Measurements from ENCODE around the gene PAIP1.
"Not testable (repeated sequence)": the region's sequence is repeated elsewhere in the genome, so short reads cannot be mapped to it uniquely, and the experiment has no call there.

Gene PAIP1

GRCh38 chr5:43556857-43557542, at the start of gene PAIP1:
Gene PAIP1, minus strand, starts transcription at chr5:43557077. Its CDS starts 231 bp downstream, at chr5:43556846.
- DNase-seq: peak; percentile 86

GRCh38 chr5:43606351-43606750, 49.5 kb upstream of the PAIP1 start:
- DNase-seq: no peak

GRCh38 chr5:43604699-43605098, 47.8 kb upstream of the PAIP1 start:
- no peak for DNase-seq

GRCh38 chr5:43603344-43604217, 46.7 kb upstream of the PAIP1 start:
- DNase-seq: peak; percentile 80

- peak; percentile 82 for DNase-seq
Measured at GRCh38 chr5:43602461-43603343, 45.8 kb upstream of the PAIP1 start, which contains the start of gene NNT. Gene NNT, plus strand, starts transcription at chr5:43603180. Its CDS starts 6,016 bp downstream, at chr5:43609196.

- peak; percentile 22 for DNase-seq
Measured at GRCh38 chr5:43601454-43602260, 44.8 kb upstream of the PAIP1 start.

- DNase-seq: not testable (repeated sequence)
Measured at GRCh38 chr5:43598927-43599326, 42.0 kb upstream of the PAIP1 start.

- DNase-seq: no peak
Measured at GRCh38 chr5:43592363-43592762, 35.5 kb upstream of the PAIP1 start.

- no peak for DNase-seq
Measured at GRCh38 chr5:43590700-43591099, 33.8 kb upstream of the PAIP1 start.

- DNase-seq: no peak
Measured at GRCh38 chr5:43589310-43589709, 32.4 kb upstream of the PAIP1 start.

- no peak for DNase-seq
Measured at GRCh38 chr5:43588842-43589241, 32.0 kb upstream of the PAIP1 start.

- no peak for DNase-seq
Measured at GRCh38 chr5:43584166-43584699, 27.4 kb upstream of the PAIP1 start.

GRCh38 chr5:43583724-43584123, 26.8 kb upstream of the PAIP1 start:
- no peak for DNase-seq

- no peak for DNase-seq
Measured at GRCh38 chr5:43582082-43583005, 25.5 kb upstream of the PAIP1 start.

GRCh38 chr5:43581398-43581797, 24.5 kb upstream of the PAIP1 start:
- DNase-seq: no peak

GRCh38 chr5:43580402-43581210, 23.7 kb upstream of the PAIP1 start:
- not testable (repeated sequence) for DNase-seq

- no peak for DNase-seq
Measured at GRCh38 chr5:43573058-43573457, 16.2 kb upstream of the PAIP1 start.

GRCh38 chr5:43572357-43572756, 15.5 kb upstream of the PAIP1 start:
- no peak for DNase-seq

- no peak for DNase-seq
Measured at GRCh38 chr5:43571237-43571636, 14.4 kb upstream of the PAIP1 start.
